CD4-positive, alpha-beta T cell treated with Interleukin-1 beta for 1 hour (primary cell): ENCODE results near the gene IDI1.
"Not testable (repeated sequence)": the region's sequence is repeated elsewhere in the genome, so short reads cannot be mapped to it uniquely, and the experiment has no call there.

Experiments
- DNase-seq, 2 donors: peaks; one replicate each; pipeline ENCODE4 v3.0.0-alpha.2; 2020 to 2022

Gene IDI1

DNA sequence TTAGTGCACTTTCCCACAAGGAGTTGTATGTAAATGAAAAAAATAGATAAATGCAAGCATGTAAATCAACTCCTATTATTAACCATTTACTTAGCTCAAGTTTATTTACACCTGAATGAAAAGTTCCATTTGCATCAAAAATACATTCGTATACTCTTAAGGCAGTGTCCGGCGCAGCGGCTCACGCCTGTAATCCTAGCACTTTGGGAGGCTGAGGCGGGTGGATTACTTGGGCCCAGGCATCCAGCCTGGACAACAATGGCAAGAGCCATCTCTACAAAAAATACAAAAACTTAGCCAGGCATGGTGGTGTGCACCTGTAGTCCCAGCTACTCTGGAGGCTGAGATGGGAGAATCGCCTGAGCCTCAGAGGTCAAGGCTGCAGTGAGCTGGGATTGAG is 19.1 kb downstream of the IDI1 start:
- DNase-seq = no peak

DNA sequence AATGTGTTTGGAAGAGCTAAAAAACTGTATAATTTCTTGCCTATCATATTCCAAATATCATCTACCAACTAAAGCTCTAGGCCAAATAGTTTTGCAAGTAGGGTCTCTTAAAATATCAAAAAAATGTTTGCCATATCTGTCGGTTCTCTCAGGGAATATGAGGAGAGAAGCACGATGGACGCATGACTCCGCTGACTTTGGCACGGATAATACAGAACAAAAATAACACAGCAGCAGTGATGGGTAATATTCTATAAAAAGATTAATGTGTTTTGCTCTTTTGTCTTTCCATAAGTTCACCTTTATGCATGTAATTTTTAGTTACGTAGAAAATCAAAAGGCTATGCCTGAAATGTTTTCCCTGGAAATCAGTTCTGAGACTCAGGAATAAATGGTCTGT is 22.3 kb downstream of the IDI1 start:
- DNase-seq = no peak

GRCh38 chr10:1025683-1026082 is 23.2 kb downstream of the IDI1 start, which contains the start of gene IDI2:
TSS of gene IDI2 (minus strand) at chr10:1025859. CDS start at chr10:1024723, 1,136 bp downstream.
- DNase-seq = no peak

DNA sequence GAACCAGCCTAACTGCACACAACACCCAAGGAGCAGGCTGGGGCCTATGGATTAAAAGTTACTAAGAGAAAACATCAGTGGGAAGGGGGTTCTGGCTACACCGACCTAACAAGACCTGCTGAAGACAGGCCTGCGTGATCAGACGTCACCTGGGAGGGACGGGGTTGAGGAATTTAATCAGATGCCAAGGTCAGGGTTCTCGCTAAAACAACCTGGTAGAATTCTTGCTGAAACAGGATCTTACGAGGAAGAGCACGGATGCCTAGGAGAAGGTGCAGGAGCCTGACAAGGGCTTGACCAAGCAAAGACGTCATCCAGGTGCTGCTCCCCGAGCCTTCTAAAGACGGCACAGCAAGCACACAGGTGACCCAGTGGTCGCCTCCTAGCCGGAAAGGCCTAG is 24.8 kb downstream of the IDI1 start:
- DNase-seq = no peak

DNA sequence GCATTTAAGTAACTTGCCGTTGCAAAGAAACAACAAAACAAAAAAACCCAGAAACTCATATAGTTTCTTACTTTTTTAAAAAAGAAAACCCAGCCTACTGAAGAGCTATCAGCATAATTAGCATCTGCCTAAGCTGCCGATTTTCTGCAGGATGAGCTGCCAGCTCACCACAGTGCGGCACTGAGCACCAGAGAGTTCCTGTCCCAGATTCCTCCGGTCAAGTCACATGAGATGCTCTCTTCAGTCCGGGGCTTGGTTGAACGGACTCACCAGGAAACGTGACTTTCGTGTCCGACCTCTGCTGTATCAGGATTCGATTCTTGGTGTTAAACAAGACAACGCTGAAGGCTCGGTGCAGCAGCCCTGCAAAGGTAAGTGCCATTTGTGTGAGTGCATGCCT is 26.5 kb downstream of the IDI1 start:
- DNase-seq = no peak

GRCh38 chr10:1020958-1021357 is 28.0 kb downstream of the IDI1 start:
- DNase-seq = no peak

GRCh38 chr10:1020460-1020859 is 28.5 kb downstream of the IDI1 start:
- DNase-seq = no peak

GRCh38 chr10:1019362-1019761 is 29.6 kb downstream of the IDI1 start:
- no peak for DNase-seq

DNA sequence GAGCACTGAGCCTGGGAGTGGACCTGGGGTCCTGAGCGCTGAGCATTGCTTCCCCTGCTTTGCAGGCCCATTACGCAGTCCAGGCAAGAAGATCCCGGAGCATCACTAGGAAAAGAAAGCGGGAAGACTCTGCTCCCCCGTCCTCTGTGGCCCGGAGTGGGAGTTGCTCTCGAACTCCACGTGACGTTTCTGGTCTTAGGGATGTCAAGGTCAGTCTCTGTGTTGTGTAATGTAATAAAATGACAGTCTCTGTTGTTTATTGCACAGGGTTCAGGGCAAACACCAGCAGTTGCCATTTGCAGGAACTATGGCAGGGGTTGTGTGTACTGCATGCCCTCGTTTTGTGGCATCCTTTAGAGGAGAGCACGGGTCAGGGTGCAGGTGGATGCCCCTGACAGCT is 33.2 kb downstream of the IDI1 start:
- DNase-seq = no peak

DNA sequence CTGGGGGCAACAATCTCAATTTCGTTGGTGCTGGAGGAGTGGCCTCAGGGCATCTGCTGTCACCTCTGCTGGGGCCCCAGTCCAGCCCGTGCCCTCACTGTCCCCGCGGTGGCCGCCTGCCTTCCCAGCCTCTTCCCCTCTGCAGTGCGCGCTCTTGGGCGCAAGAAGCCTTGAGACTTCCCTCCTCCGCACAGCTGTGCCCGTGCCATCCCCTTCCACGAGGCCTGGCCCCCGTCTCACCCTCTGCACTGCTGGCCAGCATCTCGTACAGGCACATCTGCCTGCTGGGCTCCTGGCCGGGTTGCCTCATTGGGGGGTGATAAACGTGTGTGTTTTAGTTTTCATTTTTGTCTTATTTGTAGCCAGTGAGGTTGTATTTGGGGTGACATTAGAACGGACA is 37.2 kb downstream of the IDI1 start:
- no peak for DNase-seq

DNA sequence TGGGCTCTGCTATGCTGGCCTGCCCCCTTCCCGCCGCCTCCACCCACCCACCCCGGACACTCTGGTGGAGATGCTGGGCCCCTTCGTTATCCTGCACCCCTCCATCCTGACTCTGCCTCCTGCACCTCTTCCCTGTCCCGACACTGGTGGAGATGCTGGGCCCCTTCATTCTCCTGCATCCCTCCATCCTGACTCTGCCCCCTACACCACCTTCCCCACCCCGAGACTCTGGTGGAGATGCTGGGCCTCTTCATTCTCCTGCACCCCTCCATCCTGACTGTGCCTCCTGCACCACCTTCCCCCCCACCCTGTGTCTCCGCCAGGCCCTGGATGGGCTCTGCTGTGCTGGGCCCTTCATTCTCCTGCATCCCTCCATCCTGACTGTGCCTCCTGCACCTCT is 38.2 kb downstream of the IDI1 start:
- no peak for DNase-seq

GRCh38 chr10:1009947-1010346 is 39.0 kb downstream of the IDI1 start:
- not testable (repeated sequence) for DNase-seq

- no peak for DNase-seq
These were observed 39.8 kb downstream of the IDI1 start for GRCh38 chr10:1009071-1009494.

DNA sequence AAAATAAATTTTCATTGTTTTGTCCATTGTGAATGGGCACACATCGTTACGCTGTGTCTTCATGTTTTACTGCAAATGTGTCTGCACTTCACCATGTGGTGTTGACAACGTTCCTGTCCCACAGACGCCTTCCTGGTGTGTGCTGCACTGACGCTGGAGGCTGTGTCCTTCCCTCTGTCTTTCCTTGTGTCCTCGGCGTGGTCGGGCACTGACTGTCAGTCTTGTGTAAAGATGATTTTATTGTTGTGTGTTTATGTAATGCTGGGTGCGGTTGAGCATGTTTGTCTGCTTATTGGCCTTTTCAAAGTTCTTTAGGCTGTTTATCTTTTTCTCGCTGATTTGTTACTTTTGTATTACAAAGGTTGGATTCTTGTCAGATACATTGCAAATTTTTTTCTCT is 41.3 kb downstream of the IDI1 start:
- DNase-seq = no peak

DNA sequence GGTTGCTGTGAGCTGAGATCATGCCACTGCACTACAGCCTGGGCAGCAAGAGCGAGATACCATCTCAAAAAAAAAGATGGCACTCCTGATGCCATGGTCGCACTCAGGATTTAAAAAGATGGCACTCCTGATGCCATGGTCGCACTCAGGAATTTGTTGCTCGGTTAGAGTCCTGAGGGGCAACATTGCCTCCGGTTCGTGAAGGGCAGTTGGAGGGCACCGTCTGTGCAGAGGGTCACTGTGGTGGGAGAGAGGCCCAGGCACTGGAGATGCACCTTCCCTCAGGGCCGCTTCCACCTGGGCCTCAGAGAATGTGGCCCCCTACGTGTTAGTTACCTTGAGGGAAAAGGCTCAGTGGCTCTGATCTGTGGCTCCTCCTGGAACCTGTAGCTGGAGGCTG is 42.3 kb downstream of the IDI1 start:
- DNase-seq = no peak

GRCh38 chr10:1003884-1004670 is 44.8 kb downstream of the IDI1 start:
- no peak for DNase-seq

GRCh38 chr10:1002425-1003006 is 46.4 kb downstream of the IDI1 start:
- DNase-seq = no peak

- no peak for DNase-seq
These were observed 51.5 kb downstream of the IDI1 start for GRCh38 chr10:997266-998022.

DNA sequence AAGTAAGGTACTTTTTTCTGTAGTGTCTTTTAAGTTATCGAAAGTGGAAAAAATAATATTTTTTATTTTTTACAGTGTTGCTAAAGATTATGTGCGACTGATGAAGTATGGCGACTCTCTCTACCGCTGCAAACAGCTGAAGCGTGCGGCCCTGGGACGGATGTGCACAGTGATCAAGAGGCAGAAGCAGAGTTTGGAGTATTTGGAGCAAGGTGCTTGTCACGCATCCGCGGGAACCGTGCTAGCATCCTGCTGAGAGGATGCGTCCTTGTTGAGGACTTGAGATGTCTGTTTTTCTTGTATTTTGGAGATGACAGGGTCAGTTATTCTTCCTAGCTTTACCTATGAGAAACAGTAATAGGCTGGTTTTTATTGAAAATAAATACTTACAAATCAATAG is 52.9 kb downstream of the IDI1 start:
- no peak for DNase-seq

- DNase-seq = no peak
These were observed 53.4 kb downstream of the IDI1 start for GRCh38 chr10:995559-995926.

GRCh38 chr10:994836-995558 is 53.9 kb downstream of the IDI1 start:
- no peak for DNase-seq

DNA sequence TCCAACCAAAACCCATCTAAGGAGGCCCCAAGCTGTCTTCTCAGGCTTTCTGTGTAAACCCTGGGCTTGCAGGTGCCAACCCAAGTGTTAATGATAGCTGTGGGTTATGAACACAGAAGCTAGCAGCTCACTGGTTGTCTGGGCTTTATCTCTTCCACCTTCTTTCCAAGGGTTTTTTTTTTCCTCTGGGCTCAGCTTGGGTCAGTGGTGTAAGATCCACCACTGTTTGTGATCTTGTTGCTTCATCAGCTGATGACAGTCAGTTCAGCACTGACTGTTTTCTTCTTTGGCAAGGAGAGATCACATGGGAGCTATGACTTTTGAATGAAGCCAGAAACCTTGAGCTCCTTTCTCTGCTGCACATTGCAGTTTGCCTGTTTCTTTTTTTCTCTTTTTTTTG is 56.0 kb downstream of the IDI1 start:
- no peak for DNase-seq

DNA sequence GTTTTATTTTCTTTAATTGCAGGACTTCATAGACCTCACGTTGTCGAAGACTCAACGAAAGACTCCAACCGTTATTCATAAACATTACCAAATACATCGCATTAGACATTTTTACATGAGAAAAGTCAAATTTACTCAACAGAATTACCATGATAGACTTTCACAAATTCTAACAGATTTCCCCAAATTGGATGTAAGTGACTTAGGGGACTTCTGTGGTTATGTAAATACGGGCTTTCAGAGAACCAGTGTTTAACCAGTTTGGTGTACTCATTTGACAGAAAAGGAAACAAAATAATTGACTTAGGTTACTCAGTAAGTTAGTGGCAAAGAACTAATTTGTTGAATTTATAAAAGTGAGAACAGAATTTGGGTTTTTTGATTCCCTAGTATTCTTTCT is 56.5 kb downstream of the IDI1 start:
- DNase-seq = no peak
